Measurements from ENCODE around the gene MRPL11.

- TF ChIP-seq POLR2A (IDR thresholded peaks at IDR 0.05) (no peak), EP300 (IDR thresholded peaks at IDR 0.05) (no peak)
Observed at GRCh38 chr11:66484806-66485380, 46.2 kb upstream of the MRPL11 start.
